GM21619 (cell line): ENCODE data around the gene PPARG.

Source experiments
- ATAC-seq: cut with Tn5 transposase; IDR thresholded peaks from one replicate; pipeline ENCODE4 v1.9.1; 2021; ENCODE audit not compliant: unreplicated experiment

The PPARG gene

GRCh38 chr3:12408984-12409683 lies 120.3 kb downstream of the PPARG start:
- ATAC-seq, result no peak

DNA sequence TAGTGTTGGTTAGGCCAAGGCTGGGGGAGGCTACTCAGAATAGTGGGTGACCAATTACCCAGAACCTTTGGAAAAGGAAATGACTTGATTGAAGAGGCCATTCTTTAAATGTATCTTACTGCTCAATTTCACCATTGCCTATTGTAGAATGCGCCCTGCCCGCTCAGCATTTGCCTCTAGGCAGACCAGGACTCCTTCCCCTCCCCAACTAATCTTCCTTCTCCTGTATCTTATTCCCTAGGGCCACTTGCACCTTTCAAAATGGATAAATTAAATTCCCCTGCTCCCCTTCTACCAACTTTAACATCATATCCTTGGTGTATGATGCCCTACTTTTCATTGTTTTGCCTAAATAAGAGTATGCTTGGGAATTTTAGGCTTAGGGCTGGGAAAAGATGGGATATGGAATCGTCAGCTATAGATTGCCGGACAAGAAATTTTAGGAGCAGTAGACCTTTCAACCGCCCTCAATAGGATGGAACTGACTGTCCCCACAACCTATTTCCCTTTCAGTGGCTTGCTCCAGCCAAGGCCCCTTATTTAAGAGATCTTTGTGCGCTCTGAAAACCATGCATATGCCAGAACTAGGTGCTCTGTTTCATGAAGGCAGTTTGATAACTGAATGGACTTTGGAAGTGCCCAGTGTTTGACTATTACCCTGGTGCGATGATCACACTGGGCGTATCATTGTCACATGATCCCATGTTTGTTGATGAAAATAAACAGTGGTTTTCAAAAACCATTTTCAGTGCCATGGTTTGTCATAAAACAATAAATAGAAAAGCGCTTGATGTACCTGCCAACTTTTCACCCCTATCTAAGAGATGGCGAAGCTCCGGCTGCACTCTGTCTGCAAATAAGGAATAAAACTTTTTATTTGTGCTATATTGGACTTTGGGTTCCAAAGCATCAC lies 121.1 kb downstream of the PPARG start:
- no peak for ATAC-seq

DNA sequence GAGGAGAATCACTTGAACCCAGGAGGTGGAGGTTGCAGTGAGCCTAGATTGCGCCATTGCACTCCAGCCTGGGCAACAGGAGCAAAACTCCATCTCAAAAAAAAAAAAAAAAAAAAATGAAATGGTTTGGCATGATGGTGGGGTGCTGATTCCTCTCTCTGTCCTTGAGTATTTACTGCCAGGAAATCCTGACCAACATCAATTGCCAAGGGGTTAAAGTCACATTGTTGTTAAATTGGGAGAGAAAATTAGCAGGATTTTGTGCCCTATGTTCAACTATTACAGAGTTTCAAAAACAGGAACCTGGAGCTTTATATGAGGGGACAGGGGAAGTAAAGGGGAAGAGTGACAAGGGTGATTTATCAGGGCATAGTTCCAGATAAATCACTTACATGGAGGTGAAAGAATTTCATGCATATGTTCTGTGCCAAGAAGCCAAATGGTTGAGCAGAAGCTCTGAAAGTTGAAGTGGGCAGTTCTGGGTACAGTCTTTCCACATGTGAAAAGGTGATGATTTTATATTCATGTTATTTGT lies 124.9 kb downstream of the PPARG start:
- ATAC-seq, result no peak

- no peak for ATAC-seq
Observed at GRCh38 chr3:12415014-12415680, 126.3 kb downstream of the PPARG start.

- no peak for ATAC-seq
Observed at GRCh38 chr3:12416731-12417130, 127.9 kb downstream of the PPARG start.

DNA sequence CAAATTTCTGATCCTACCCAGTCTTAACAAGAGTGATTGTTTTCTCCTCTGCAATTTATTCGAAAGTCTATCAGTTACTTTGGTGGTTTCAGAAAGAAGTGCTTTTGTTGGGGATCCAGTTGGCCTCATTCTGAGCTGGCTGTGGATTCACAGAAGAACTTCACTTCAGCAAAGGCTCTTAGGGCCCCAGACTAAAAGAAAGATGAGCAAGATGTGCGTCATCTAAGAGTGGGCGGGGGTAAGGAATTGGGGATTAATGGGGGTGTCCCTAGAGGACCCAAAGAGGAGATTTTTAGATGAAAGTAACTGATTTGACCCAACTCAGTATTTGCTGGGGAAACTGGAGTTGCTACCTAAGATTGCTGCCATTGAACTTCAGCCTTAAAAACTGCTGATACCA lies 131.5 kb downstream of the PPARG start:
- ATAC-seq, result no peak

- ATAC-seq, result no peak
Observed at GRCh38 chr3:12421132-12421531, 132.3 kb downstream of the PPARG start.

DNA sequence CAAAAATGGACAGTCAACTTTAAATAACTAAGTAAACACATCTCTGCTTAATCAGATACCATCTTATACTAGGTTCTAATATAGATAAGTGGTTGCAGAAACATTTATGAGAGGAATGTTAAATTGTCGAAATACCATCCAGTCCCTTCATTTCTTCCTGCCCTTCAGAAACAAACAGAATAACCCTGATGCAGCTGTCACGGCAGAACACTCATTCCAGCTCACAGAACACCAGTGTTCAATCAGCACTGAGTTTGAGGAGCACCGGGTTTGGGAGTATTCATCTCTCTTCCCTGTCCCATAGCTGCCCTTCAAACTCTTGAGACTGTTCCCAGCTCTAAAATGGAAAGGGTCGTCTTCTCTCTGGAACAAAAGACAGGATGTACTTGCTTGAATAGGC lies 134.3 kb downstream of the PPARG start:
- no peak for ATAC-seq

DNA sequence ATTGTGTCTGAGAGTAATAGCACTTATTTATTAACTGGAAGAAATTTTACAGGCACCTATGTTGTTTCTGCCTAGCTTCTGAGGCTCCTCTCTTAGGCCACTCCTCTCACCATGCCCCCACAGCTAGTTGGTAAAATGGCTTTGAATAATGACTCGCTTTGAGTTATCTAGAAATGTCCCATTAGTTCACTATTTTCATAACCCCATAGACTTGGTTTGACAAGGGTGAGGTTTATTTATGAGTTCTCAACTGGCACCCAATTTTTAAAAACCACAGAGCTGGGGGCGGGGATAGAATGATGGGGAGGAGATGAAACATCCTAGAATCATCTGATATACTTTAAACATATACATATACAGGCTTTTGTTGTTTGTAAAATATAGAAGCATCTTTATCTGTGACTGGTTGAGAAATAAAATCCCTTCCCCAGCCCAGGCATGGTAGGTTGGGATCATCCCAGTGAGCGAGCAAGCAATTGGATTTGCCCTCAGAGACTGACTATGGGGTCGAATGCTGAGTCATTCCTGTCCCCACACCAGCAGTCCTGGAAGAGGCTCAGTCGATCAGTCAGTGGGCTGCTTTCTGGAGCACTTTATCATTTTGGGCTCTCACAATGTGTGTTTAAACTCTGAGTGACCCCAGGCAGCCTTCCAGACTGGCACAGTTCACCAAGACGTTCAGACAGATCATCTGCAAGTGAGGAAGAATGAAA lies 135.2 kb downstream of the PPARG start:
- no peak for ATAC-seq

- no peak for ATAC-seq
Observed at GRCh38 chr3:12424635-12425319, 135.9 kb downstream of the PPARG start.

DNA sequence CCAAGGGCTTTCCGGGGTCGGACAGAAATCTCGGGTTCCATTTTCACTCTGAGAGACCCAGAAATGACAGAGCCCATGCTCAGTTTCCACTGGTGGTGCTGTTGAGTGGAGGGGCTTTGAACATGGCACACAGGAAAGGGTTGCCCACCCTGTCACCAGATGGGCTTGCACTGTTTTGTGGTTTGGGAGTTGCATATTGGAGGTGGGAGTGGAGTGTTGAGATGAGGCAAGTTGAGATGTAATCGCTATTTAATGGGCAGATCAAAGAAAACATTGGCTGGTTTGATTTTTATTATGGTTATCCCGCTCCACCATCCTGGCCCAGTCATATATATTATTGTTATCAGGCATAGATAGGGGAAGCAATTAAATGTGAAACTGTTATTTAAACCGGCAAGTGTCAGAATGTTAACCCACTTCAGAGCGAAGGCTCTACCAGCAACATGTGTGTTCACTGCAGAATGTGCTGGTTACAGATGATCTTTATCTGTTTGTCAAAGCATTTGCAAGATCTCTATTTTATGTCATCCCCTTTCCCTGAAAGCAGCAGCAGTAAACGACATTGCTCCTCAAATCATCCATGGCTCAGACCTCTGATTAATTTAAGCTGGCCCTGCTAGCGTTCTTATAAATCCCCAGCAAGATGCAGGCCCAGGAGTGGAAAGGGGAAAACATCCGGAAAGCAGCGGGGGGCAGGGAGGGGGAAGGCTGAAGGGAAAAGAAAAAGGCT lies 137.1 kb downstream of the PPARG start:
- no peak for ATAC-seq

- ATAC-seq, result no peak
Observed at GRCh38 chr3:12427551-12427950, 138.7 kb downstream of the PPARG start.

- no peak for ATAC-seq
Observed at GRCh38 chr3:12428126-12428525, 139.3 kb downstream of the PPARG start.

- no peak for ATAC-seq
Observed at GRCh38 chr3:12430086-12430485, 141.2 kb downstream of the PPARG start.

DNA sequence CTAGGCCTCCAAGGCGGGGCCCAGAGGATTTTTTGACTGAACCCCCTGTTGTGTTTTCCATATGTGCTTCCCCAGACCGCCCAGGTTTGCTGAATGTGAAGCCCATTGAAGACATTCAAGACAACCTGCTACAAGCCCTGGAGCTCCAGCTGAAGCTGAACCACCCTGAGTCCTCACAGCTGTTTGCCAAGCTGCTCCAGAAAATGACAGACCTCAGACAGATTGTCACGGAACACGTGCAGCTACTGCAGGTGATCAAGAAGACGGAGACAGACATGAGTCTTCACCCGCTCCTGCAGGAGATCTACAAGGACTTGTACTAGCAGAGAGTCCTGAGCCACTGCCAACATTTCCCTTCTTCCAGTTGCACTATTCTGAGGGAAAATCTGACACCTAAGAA lies 145.0 kb downstream of the PPARG start:
- ATAC-seq, result no peak

- no peak for ATAC-seq
Observed at GRCh38 chr3:12436514-12437220, 147.8 kb downstream of the PPARG start.

DNA sequence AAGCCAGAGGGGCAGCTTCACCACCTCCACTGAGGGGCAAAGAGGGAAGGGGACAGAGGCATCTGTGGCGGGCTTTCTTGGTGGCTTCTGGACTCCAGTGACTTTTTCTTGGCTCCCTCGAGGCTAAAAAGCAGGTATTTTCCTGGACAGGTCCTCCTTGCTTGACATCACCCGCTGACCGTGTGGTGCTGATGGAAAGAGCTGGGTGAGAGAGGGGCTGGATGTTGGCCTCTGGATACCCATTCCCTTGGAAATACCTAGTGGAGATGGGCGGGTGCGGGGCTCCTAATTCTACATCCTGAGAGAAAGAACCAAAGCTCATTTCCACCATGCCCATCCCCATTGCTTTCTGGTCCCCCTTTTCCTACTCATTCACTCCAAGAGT lies 148.3 kb downstream of the PPARG start:
- ATAC-seq, result no peak

GRCh38 chr3:12437861-12438260 lies 149.0 kb downstream of the PPARG start:
- ATAC-seq, result no peak

DNA sequence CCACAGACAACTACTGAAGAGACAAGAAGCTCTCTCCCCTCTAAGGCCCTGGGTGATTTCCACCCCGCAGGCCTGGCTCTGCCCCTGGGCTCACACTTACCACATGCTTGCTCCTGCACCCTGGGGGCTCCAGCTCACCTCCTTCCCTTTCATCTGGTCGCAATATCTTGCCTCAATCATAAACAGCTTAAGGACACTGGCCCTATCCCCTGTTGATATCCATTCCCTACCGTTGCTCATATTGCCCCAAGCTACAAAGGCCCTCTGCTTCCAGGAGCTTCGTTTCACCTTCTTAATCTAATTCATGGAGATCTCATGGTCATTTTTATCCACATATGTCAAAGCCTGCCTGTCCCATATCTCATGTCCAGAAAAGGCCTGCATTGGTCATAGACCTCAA lies 149.4 kb downstream of the PPARG start:
- no peak for ATAC-seq
